A172 (cell line): Measurements from ENCODE around the gene CRX. TPM values are rescaled to one million over a fixed set of nuclear protein-coding genes. Genes with fewer than 3 reads are reported as not detected.
"Not testable (repeated sequence)": the region's sequence is repeated elsewhere in the genome, so short reads cannot be mapped to it uniquely, and the experiment has no call there.

Experiments used
- DNase-seq: peaks from one replicate; pipeline ENCODE4 v3.0.0-alpha.2; 2015; ENCODE audit warnings: low spot score
- total RNA-seq: library from RNA; depleted of rRNA; stranded (reverse); fragments of >200 nt; shearing (Covaris generic); gene quantifications from 2 replicates; pipeline ENCODE4 v1.2.3, GENCODE V29; 2014; rRNA removed

CRX gene
- not detected in 2 replicates for total RNA-seq

DNA sequence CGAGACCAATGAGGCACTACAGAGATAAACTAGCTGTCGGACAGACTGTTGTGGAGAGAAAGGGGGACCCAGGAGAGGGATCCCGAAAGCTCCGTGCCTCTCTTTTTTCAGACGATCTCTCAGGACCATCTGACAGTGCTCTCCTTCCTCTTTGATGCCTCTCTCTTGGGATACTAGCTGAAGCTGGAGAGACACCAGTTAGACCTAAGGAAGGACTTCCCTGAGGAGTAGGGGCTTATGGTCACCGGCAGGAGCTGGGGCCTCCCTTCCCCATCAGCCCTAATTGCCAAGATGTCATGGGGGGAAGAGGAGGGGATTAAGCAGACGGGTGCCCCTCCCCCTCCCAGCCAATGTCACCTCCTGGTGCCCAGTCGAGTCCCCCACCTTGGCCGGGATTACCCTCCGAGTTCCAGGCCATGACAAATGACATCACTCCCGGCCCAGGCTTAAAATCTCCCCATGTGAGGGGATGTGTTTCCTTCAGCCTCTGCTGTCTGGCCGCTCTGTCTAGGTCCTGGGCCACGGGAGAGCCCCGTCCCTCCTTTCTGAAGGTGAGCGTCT lies at the start of gene CRX:
Gene CRX, plus strand, starts transcription at position 478 of the 561 bp plus-strand sequence. CDS start 12,507 bp downstream, outside the sequence.
- no peak for DNase-seq

DNA sequence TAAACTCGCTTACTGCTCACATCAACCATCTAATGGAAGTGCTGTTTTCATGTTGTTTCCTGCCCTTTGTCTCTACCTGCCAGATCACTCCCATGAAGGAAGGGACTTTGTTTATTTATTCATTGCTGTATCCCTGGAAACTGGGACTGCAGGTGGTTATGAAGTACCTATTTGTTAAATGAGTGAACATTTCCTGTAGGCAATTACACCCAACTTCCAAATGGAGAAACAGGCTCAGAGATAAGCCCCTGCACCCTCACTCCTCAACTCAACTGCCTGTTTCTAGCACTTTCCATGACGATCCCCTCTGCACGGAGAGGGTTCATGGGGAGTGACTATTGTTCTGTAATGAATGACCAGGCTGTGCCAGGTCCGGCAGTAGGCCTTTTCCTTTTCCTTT lies 45.2 kb upstream of the CRX start:
- peak; percentile 17 for DNase-seq

DNA sequence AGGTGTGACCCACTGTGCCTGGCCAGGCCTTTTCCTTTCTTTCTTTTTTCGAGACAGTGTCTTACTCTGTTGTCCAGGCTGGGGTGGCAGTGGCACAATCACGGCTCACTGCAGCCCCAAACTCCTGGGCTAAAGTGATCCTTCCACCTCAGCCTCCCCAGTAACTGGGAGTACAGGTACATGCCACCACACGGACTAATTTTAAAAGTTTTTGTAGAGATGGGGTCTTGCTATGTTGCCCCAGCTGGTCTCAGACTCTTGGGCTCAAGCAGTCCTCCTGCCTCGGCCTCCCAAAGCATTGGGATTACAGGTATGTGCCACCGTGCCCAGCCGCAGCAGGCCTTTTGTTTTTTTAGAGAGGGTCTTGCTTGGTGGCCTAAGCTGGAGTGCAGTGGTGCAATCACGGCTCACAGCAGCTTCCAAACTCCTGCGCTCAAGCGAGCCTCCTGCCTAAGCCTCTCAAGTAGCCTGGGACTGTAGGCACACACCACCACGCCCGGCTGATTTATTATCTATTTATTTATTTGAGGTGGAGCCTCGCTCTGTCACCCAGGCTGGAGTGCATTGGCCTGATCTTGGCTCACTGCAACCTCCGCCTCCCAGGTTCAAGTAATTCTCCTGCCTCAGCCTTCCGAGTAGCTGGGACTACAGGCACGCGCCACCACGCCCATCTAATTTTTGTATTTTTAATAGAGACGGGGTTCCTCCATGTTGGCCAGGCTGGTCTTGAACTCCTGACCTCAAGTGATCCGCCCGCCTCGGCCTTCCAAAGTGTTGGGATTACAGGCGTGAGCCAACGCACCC lies 44.3 kb upstream of the CRX start:
- DNase-seq, result not testable (repeated sequence)

DNA sequence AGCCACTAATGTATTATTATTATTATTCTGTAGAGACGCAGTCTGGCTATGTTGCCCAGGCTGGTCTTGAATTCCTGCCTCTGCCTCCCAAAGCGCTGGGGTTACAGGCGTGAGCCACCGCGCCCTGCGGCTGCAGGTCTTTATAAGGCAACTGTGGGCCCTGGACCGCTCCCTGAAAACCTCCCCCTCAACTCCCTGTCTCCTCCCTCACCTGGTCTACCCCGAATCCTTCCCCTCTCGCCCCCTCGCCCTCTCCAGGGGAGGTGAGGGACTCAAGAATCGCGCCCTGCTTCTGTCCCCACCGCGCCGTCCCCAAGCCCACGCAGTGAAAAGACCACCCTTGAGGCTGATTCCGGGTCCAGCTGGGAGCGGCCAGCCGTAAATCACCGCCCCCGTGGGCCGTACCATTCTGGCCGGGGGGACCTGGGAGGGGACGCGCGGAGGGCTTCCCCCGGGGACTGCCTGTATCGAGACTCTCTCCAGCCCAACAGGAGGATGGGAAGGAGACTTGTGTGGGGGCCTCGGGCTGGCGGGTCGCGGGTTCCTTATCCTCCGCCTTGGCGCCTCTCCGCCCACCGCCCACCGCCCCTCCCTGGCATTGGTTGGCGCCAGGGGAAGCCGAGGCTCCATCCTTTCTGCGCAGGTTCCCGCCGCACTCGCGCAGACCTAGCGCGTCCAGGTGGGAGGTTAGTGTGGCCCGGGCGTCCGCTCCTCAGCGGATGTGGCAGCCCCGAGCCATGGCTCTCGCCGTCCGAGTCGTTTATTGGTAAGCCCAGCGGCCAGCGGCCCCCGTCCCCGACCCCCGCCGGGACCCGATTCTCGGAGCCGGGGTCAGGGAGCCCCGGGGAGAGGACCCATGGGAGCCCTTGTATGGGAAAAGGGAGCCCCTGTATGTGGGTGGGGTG lies 43.4 kb upstream of the CRX start, which contains the start of gene SELENOW:
Gene SELENOW, plus strand, starts transcription at position 655 of the 905 bp plus-strand sequence. Its CDS starts 83 bp downstream, at position 738.
- DNase-seq, result peak; percentile 40

DNA sequence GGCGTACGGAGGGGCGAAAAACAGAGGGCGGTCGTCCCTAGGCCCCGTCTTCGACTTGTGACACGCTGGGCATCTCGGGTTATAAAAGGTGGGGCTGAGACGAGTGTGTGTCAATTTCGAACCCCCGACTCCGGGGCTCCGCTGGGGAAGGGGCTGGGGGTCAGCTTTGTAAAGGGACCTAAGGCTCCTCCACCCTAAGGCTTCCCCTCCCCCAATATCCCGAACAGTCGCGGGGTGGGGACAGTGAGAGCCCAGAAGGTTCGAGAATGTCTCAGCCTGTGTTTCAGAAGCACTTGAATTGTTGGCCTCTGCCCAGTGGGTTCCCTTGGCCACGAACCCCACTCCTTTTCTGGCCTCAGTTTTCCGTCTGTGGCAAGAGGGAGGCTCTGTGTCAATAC lies 42.8 kb upstream of the CRX start:
- no peak for DNase-seq

DNA sequence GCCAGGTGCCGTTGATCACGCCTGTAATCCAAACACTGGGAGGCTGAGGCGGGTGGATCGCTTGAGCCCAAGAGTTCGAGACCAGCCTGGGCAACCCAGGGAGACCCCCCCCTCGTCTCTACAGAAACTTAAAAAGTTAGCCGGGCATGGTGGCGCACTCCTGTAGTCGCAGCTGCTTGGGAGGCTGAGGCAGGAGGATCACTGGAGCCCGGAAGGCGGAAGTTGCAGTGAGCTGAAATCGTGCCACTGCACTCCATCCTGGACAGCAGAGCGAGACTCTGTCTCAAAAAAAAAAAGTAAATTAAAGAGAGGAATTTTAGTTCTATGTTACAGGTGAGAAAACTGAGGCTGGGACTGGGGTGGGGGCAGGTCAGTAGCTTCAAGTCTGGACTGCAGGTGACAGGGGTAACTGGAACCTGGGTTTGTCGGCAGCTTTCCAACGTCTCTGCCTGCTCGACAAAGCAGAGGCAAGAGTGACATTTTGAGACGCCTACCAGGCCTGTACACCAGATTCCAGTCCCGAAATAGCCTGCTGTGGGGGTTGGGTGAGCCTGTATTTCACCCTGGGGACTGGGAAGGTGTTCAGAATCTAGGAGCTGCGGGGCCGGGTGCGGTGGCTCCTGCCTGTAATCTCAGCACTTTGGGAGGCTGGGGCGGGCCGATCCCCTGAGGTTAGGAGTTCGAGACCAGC lies 42.1 kb upstream of the CRX start:
- DNase-seq, result no peak

DNA sequence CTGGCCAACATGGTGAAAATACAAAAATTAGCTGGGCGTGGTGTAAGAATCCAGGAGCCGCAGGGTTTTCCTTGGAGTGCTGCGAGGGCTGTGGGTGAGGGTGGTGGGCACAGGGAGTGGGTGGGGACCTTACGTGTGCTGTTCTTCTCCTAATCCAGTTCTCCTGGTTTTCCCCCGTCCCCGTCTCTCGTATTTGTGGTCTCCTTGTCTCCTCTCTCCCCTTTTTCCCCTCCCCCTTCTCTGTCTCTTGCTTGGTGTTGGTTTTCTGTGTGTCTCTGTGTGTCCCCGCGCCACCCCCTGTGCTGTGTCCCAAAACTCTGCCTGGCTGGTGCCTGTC lies 41.6 kb upstream of the CRX start:
- DNase-seq, result no peak

DNA sequence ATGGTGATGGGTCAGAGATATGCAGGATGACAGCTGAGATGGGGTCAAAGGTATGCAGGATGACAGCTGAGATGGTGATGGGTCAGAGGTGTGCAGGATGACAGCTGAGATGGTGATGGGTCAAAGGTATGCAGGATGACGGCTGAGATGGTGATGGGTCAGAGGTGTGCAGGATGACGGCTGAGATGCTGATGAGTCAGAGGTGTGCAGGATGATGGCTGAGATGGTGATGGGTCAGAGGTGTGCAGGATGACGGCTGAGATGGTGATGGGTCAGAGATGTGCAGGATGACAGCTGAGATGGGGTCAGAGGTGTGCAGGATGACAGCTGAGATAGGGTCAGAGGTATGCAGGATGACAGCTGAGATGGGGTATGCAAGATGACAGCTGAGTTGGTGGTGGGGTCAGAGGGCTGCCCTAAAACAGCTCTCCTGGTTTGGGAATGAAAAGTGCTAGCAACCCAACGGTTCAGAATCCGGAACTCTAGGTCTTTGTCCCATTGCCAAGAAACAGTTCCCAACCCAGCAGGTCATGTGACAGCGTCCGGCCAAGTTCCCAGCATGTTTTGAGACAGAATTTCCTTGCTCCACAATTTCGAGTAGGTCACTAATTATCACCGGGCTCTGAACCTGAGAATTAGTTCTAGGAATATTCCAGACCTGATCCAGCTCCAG lies 40.0 kb upstream of the CRX start:
- DNase-seq, result no peak

DNA sequence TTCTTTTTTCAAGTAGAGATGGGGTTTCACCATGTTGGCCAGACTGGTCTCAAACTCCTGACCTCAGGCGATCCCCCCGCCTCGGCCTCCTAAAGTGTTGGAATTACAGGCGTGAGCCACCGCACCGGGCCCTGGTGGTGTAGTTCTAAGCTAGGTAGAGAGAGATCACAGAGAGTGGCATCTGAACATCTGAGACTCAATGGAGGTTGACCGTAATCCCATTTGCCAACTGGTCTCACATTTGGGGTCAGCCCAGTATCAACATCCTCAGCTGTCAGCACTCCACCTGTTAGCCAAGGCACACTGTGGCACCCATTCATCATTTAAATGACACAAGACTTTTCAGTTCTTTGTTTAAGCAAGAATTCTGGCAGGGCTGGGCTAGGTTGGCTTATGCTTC lies 35.2 kb upstream of the CRX start:
- no peak for DNase-seq

DNA sequence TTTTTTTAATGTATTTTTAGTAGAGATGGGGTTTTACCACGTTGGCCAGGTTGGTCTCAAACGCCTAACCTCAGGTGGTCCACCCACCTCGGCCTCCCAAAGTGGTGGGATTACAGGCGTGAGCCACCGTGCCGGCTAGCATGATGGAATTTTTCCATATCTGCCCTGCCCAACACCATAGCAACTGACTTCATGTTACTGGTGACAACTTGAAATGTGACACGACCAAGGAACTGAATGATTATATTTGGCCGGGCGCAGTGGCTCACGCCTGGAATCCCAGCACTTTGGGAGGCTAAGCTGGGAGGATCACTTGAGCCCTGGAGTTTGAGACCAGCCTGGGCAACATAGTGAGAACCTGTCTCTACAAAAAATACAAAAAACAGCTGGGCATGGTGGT lies 34.4 kb upstream of the CRX start:
- not testable (repeated sequence) for DNase-seq

DNA sequence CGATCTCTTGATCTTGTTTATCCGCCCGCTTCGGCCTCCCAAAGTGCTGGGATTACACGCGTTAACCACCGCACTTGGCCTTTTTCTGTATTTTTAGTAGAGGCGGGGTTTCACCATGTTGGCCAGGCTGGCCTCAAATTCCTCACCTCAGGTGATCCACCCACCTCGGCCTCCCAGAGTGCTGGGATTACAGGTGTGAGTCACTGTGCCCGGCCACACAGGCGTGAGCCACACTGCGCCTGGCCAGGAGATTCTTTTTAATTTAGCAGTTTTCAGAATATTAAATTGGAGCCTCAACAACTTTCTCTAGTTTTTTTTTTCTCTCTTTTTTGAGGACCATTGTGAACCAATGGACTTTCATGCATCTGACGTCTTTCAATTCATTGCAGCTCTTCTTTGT lies 31.9 kb upstream of the CRX start:
- not testable (repeated sequence) for DNase-seq

DNA sequence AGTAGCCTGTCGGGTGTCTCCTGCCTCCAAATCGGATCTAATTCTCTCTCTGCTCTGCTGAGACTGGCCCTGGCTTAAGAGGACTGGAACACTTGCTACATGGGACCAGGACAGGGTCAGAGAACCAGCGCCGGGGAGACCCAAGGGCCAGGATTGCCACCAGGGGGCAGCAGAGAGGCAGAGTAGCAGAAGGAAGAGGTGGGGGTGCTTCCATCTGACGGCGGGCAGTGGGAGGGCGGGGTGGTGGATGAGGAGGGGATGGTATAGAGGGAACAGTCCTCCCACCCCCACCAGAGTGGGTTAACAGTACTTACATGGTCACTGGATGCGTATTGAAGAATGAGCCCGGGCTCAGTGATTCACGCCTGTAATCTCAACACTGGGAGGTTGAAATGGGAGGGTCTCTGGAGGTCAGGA lies 31.3 kb upstream of the CRX start:
- peak; percentile 44 for DNase-seq

DNA sequence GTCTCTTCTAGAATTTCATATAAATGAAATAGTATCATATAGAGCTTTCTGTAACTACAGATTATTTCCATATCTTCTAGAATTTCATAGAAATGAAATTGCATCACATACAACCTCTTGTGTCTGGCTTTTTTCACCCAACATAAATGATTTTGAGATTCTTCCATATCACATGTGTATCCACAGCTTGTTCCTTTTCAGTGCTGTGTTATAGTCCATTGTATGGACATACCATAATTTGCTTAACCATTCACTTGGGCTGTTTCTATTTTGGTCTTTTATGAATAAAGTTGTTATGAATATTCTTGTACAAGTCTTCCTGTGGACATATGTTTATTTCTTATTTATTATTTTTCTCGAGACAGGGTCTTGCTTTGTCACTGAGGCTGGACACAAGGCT lies 29.1 kb upstream of the CRX start:
- no peak for DNase-seq

DNA sequence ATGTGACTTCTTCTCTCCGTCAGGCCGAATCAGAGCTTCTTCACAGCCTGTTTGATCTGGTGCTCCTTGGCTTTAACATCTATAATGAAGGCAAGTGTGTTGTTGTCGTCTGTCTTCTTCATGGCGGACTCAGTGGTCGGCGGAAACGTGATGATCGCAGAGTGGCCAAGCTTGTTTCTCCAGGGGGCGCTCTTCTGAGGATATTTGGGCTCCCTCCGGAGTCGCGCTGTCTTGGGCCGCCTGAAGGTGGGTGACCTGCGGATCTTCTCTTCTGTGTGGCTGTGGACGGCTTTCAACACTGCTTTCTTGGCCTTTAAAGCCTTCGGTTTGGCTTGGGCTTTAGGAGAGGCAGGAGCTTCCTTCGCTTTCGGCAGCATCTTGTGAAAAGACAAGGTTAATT lies 27.2 kb upstream of the CRX start:
- DNase-seq, result no peak

DNA sequence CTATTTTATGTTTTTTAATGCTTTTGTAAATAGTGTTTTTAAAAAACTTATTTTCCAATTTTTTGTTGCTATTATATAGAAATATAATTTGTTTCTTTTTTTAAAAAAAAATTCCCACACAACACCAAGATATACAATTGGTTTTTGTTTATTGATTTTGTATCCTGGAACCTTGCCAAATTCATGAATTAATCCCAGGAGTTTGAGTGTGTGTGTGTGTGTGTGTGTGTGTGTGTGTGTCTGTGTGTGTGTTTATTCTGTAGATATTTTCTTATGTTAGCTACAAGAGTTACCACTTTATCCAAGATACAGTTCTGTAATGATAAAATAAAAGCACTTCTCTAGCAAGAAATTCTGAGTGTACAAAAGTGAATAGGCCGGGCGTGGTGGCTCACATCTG lies 25.0 kb upstream of the CRX start:
- no peak for DNase-seq

DNA sequence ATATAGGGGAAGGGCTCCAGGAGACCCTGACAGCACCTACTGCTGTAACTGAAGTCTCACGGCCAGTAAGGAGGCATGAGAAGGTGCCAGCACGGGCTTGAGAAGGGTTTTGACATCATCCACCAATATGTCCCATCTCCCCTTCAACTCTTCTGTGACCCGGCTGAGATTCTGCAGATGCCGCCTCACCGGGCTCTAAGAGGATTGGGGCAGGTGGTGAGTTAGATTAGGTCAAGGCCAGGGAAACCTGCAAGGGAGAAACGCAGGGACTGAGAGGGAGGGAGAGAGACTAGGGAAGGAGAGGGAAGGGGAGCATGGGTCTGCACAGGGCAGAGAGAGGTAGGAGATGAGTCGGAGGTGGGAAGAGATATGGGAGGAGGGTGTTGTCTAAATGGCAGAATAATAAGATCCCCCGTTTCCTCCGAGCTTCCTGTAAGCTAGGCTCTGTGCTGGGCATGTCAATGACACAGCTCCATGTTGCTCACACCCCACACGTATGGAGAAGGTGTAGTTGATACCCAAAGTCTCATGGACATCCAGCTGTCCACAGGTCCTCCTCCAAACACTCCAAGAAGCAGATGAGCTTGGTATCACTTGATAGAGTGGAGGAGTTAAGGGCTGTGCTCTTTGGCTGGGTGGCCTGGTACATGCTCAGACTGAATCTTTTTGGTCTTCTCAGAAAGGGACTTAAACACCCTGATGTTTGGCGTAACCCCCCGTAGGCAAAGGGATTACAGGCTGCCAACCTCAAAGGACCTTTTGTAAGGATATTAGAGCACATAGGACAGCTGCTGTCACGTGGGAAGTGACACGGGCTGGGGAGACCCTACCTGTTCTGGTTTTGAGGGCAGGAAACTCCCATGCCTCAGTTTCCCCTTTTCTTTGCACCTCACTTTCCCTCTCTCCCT lies 23.5 kb upstream of the CRX start:
- DNase-seq, result no peak

DNA sequence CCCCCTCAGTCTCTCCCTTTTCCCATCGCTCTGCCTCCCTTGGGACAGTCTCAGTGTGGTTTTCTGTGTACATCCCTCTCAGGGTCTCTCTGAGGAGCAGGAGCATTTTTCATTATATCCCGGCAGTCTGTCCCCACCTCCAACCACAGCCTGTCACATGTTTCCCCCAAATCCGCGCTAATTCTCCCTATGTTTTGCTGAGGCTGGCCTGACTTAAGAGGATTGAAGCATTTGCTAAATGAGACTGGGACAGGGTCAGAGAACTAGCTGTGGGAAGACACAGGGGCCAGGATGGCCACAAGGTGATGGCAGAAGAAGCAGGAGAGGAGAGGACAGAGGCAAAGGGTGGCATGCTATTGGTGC lies 22.9 kb upstream of the CRX start:
- no peak for DNase-seq

DNA sequence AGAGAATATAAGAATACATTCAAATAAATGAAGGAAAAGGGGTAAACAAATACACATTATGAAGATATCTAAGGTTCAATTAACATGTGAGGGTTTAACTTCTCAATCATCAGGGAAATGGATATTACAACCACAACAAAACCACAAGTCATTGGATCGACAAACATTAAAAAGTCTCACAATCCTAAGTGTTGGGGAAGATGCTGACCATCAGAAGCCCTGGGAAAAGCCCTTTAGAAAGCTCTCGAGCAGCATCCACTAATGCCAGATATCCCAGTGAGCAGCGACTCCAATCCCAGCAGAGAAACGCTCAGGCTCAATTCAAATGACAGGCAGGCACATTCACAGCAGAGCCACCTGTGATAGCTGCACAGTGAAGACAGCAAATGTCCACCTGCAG lies 20.5 kb upstream of the CRX start:
- no peak for DNase-seq

DNA sequence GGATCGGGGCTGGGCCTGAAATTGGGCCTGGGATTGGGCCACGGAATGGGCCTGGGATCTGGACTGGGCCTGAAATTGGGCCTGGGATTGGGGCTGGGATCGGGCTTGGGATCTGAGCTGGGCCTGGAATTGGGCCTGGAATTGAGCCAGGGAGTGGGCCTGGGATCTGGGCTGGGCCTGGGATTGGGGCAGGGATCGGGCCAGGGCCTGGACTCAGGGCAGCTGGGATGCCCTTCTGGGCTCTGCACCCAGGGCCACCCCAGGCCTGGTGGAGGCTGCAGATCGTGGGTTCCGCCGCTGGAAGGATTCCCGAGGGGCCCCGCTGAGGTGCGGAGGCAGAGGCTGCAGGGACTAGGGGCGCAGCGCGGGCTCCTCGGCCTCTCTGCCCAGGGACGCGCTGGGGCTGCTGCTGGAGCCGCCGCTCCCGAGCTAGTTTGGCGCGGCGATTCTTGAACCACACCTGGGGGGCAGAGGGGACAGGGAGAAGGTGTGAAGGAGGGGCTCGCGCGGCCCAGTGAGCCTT lies 19.2 kb upstream of the CRX start:
- no peak for DNase-seq

DNA sequence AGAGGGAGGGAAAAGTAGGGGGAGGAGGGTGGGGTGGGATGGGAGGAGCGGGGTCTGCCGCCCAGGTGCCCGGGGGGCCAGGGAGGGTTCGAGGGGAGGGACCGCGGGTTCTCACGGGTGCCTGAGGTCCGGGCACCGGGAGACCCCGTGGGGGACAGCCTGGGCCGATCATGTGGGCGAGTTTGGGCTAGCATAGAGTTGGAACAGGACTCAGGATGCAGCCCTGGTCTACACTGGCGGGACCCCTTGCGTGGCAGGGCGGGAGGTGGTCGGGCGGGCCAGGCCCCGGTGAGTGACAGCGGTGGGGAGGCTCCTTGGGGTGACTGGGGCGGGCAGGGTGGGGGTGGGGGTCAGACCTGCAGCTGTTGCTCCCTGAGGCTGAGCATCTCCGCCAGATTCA lies 18.6 kb upstream of the CRX start:
- not testable (repeated sequence) for DNase-seq
